Cardiac muscle cell (in vitro differentiated cells and primary cell): ENCODE measurements around the gene RELCH. TPM values are rescaled to one million over a fixed set of nuclear protein-coding genes. Genes with fewer than 3 reads are reported as not detected.

Experiments
- DNase-seq, 2 donors: peaks; one replicate each; pipeline versions ENCODE4 v3.0.0 to v3.0.0-alpha.2; 2010 to 2017; ENCODE audit warnings: low read depth in 1 of 2, low spot score in 1 of 2
- H3K27ac ChIP-seq: fragments of 200-600 bp; sonication (generic); 2 replicates; pipeline ENCODE4 v1.5.1; 2016
- H3K27me3 ChIP-seq: fragments of 200-600 bp; sonication (generic); 2 replicates; pipeline ENCODE4 v1.6.0; 2016; ENCODE audit warnings: control low read depth
- H3K36me3 ChIP-seq: fragments of 200-600 bp; sonication (generic); 2 replicates; pipeline ENCODE4 v1.5.1; 2016; ENCODE audit warnings: control low read depth
- H3K4me1 ChIP-seq: fragments of 200-600 bp; sonication (generic); 2 replicates; pipeline ENCODE4 v1.8.1; 2017; ENCODE audit warnings: low read depth, mild to moderate bottlenecking, mixed run types
- H3K4me3 ChIP-seq: fragments of 200-600 bp; sonication (generic); 2 replicates; pipeline ENCODE4 v1.5.1; 2016; ENCODE audit warnings: mild to moderate bottlenecking
- H3K9me3 ChIP-seq: fragments of 200-600 bp; sonication (generic); 2 replicates; pipeline ENCODE4 v1.5.1; 2017; ENCODE audit warnings: low read depth, mild to moderate bottlenecking, control low read depth
- CTCF ChIP-seq: IDR thresholded peaks from 2 replicates; pipeline ENCODE4 v1.5.1; 2012; ENCODE audit warnings: low read depth, mild to moderate bottlenecking, low read length
- polyA plus RNA-seq: library from polyadenylated mRNA; unstranded; fragments of >200 nt; fragmentation: Nextera tagmentation; extraction: Ambion mirVana; gene quantifications from 2 replicates; pipeline ENCODE4 v1.2.1, GENCODE V29; 2016
- total RNA-seq: library from RNA; depleted of rRNA; stranded (reverse); fragments of >200 nt; gene quantifications from 2 replicates; pipeline ENCODE4 v1.2.3, GENCODE V29; 2016

Gene RELCH
- total and polyA plus RNA-seq, 2 experiments from 2014 or later: 11.7 to 26.9 TPM

- no peak overlapping the region for H3K4me3 ChIP-seq
- no peaks in the 10 kb centered on the region for H3K36me3 ChIP-seq
- H3K9me3 ChIP-seq: no peaks in the 10 kb centered on the region
- H3K27ac ChIP-seq: no peak overlapping the region
- DNase-seq: no peak
- H3K27me3 ChIP-seq: no peaks in the 10 kb centered on the region
- H3K4me1 ChIP-seq: peaks cover 4% of the 10 kb centered on the region
- no peak for TF ChIP-seq CTCF
Observed at GRCh38 chr18:62343316-62343715, 156.3 kb downstream of the RELCH start.

GRCh38 chr18:62345909-62346308 lies 158.9 kb downstream of the RELCH start:
- DNase-seq: no peak
- Histone ChIP-seq H3K9me3 (no peaks in the 10 kb centered on the region), H3K27me3 (no peaks in the 10 kb centered on the region), H3K4me1 (peaks cover 4% of the 10 kb centered on the region), H3K4me3 (no peak overlapping the region), H3K27ac (no peak overlapping the region), H3K36me3 (no peaks in the 10 kb centered on the region)
- TF ChIP-seq CTCF: no peak

- DNase-seq: no peak
- Histone ChIP-seq H3K4me3 (no peak overlapping the region), H3K27ac (no peak overlapping the region)
Observed at GRCh38 chr18:62346333-62347088, 159.5 kb downstream of the RELCH start.

GRCh38 chr18:62347089-62347506 lies 160.0 kb downstream of the RELCH start:
- Histone ChIP-seq H3K9me3 (no peaks in the 10 kb centered on the region), H3K27me3 (no peaks in the 10 kb centered on the region), H3K27ac (no peak overlapping the region), H3K36me3 (no peaks in the 10 kb centered on the region), H3K4me3 (no peak overlapping the region), H3K4me1 (peaks cover 4% of the 10 kb centered on the region)
- DNase-seq: no peak
- TF ChIP-seq CTCF: no peak

More at GRCh38 chr18:62346333-62347088, 159.5 kb downstream of the RELCH start:
- Histone ChIP-seq H3K36me3 (no peaks in the 10 kb centered on the region), H3K9me3 (no peaks in the 10 kb centered on the region), H3K4me1 (peaks cover 4% of the 10 kb centered on the region), H3K27me3 (no peaks in the 10 kb centered on the region)
- no peak for TF ChIP-seq CTCF

GRCh38 chr18:62348474-62348873 lies 161.4 kb downstream of the RELCH start:
- no peak for TF ChIP-seq CTCF
- H3K27ac ChIP-seq: no peak overlapping the region
- H3K4me3 ChIP-seq: no peak overlapping the region
- H3K27me3 ChIP-seq: no peaks in the 10 kb centered on the region
- DNase-seq: no peak
- no peaks in the 10 kb centered on the region for H3K9me3 ChIP-seq
- no peaks in the 10 kb centered on the region for H3K4me1 ChIP-seq
- H3K36me3 ChIP-seq: no peaks in the 10 kb centered on the region
